Measurements from ENCODE around the gene NIPA2. TPM values are rescaled to one million over a fixed set of nuclear protein-coding genes. Genes with fewer than 3 reads are reported as not detected.
"Not testable (repeated sequence)": the region's sequence is repeated elsewhere in the genome, so short reads cannot be mapped to it uniquely, and the experiment has no call there.

NIPA2 gene
- total RNA-seq (2014; rRNA removed; shearing (Covaris generic)): 99.7 and 120 TPM in 2 replicates

DNA sequence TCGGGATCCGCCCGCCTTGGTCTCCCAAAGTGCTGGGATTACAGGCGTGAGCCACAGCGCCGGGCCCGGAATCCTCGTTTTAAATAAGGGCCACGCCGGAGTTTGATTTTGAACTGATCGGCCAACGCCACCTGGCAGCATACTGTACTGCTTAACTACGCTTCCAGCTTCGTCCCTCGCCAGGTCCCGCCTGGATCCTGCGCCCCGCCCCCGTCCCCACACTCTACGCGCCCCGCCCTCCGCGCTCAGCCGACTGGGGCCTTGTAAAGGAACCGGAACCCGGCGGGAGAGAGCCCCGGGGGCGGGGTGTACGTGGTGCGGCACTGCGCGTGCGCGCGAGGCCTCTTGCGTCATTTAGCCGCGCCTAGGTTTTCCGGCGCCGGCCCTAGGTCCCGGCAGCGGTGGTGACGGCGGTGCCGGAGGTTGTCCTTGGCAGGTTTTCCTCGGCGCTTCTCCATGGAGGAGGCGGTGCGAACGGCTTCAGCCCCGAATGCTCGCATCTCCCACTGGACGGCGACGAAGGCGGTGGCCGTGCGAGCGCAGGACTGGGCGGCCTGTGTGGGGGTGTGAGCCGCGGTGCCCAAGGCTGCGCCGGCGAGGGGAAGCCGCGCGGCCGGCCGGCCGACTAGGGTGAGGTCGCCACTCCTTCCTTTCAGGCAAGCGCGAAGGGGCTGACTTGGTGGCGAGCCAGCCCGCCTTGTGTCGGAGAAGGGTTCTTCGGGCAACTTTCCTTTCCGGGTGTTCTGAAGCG, at the start of gene NIPA2:
Gene NIPA2, plus strand, starts transcription at position 375 of the 751 bp plus-strand sequence. CDS start 13,066 bp downstream, outside the sequence.
- peak; percentile 95 for DNase-seq (ENCODE audit: low read depth)

DNA sequence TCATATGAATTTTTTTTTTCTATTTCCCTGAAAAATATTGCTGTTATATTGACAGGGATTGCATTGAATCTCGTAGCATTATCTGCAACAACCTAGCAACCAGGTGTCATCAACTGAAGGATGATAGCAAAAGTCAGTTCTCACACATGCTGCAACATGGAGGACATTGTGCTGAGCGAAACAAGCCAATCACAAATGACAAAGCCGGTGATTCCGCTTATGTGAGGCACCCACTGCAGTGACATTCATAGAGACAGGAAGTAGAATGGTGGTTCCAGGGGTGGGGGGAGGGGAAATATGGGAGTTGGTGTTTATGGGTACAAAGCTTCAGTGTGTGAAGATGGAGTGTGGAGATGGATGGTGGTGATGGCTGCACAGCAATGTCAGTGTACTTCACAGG, 44.4 kb upstream of the NIPA2 start:
- DNase-seq (ENCODE audit: low read depth): no peak

GRCh38 chr15:22794621-22795167, 43.8 kb upstream of the NIPA2 start:
- no peak for DNase-seq (ENCODE audit: low read depth)

GRCh38 chr15:22795206-22796063, 43.0 kb upstream of the NIPA2 start:
- DNase-seq (ENCODE audit: low read depth): no peak

DNA sequence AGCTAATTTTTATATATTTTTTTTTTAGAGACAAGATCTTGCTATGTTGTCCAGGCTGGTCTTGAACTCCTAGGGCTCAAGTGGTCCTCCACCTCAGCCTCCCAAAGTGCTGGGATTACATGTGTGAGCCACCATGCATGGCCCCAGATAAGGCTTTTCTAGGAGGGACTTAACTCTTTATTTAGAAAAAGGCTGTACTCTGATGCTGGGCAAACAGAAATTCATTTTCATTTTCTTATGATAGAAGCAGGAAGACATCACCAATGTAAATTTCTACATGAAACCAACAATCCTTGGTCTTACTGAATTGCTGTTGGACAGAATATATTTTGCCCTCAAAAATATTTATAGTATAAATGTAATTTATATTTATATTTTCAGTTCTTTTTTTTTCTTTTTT, 42.4 kb upstream of the NIPA2 start:
- no peak for DNase-seq (ENCODE audit: low read depth)

- no peak for DNase-seq (ENCODE audit: low read depth)
Observed at GRCh38 chr15:22799902-22800301, 38.6 kb upstream of the NIPA2 start.

- DNase-seq (ENCODE audit: low read depth): not testable (repeated sequence)
Observed at GRCh38 chr15:22803006-22803405, 35.5 kb upstream of the NIPA2 start.

DNA sequence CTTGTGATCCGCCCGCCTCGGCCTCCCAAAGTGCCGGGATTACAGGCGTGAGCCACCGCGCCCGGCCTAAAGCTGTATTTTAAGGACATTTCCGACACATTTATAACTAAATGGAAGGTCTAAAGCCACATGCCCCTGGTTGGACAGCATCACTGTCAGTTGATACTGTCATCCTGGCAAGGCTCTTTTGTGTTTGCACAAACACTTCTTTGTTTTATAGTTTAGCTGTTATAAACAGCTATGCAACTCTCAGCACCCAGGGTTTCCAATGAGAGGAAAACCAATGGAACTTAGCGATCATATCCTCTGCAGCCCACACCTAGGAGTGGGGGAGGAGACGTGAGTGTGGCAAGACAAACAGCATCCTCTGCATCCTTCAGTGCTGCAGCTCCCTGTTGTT, 32.3 kb upstream of the NIPA2 start:
- no peak for DNase-seq (ENCODE audit: low read depth)

DNA sequence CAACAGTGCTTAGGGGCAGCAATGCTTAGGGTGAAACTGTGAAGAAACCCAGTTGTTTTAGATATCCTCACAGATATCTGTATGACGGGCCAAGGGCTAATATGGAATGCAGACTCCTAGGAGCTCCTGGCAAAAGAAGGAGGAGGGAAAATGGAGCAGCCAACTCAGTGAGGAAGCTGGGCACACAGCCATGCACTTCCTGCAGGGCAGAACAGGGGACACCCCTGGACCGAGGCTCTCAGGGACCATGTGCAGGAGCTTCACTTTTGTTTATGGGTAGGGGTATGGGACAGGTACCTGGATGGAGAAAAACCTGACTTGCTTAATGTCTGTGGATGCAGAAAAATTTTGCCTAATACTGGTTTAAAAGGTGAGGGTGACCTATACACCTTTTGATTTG, 31.8 kb upstream of the NIPA2 start:
- no peak for DNase-seq (ENCODE audit: low read depth)

DNA sequence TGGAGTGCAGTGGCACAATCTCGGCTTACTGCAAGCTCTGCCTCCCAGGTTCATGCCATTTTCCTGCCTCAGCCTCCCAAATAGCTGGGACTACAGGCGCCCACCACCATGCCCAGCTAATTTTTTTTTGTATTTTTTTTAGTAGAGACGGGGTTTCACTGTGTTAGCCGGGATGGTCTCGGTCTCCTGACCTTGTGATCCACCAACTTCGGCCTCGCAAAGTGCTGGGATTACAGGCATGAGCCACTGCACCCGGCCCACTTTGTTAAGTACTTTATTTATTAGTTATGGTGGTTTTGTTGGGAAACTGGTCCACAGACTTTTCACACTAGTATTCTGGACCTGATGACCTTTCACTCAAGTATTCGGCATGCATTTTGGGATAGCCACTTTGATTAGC, 30.6 kb upstream of the NIPA2 start:
- DNase-seq (ENCODE audit: low read depth): not testable (repeated sequence)

- no peak for DNase-seq (ENCODE audit: low read depth)
Observed at GRCh38 chr15:22808240-22808639, 30.2 kb upstream of the NIPA2 start.

DNA sequence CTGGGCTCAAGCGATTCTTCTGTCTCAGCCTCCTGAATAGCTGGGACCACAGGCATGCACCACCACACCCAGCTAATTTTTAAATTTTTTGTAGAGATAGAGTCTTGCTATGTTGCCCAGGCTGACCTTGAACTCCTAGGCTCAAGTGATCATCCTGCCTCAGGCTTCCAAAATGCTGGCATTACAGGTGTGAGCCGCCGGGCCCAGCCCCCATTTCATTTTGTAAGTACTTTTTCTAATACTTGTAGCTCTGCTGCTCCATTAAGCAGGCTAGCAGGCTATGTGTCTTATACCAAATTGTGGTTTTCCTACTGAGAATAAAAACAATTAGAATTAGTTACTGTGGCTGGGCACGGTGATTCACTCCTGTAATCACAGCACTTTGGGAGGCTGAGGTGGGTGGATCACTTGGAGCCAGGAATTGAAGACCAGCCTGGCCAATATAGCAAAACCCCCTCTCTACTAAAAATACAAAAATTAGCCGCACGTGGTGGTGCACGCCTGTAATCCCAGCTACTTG, 29.6 kb upstream of the NIPA2 start:
- DNase-seq (ENCODE audit: low read depth): peak; percentile 69

- no peak for DNase-seq (ENCODE audit: low read depth)
Observed at GRCh38 chr15:22810033-22810852, 28.2 kb upstream of the NIPA2 start.

DNA sequence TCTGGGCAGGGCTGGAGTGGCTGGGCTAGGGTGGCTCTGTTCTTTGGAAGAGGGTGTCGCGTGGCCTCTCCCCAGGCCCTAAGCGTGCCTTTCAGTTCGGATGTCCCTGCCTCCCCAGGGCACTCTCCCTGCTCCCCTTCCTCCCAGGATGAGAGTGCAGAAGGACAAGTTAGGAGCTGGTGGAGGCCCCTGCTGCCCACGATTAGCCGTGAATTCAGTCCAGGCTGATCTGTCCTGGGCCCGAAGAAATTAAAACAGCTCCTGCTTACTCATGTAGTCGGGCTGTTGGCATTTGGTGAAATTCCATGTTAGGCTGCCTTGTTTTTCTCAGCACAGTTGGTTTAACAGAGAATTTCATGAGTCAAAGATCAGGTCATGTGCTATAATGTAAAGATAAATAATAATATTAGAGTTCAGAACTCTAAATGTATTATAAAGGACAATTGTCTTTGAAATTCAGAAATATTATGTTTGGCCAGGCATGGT, 27.6 kb upstream of the NIPA2 start:
- no peak for DNase-seq (ENCODE audit: low read depth)

- peak; percentile 45 for DNase-seq (ENCODE audit: low read depth)
Observed at GRCh38 chr15:22811640-22812039, 26.8 kb upstream of the NIPA2 start.

DNA sequence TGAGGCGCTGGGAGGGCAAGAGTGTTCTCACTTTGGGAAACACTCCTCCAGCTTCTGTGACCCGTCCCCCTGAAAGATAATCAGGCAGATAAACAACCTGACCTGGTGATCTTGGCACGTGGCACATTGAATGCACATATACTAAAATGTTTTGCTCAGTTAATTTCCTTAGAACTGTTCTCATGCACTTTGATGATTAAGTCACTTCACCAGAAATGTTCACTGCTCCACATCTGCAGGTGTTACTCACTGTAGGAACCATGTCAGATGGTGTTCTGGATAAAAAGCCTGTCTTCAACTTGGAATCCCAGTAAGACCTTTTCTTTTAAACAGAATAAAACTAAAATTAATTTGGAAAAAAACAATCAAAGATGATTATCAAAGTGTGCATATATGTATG, 24.6 kb upstream of the NIPA2 start:
- no peak for DNase-seq (ENCODE audit: low read depth)

- no peak for DNase-seq (ENCODE audit: low read depth)
Observed at GRCh38 chr15:22815766-22816165, 22.7 kb upstream of the NIPA2 start.

DNA sequence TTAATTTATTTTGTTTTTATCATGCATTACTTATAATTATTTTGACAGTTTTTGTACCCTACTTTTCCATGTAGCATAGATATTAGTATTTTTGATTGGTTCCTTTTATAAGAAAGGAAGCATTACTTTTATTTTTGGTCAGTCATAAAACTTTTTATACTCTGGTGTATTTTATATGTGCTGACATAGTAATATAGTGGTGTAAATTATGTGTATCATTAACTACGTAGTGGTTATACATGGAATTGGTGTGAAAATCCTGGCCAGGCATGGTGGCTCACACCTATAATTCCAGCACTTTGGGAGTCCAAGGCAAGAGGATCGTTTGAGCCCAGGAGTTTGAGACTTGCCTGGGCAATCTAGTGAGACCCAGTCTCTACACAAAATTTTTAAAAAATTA, 18.8 kb upstream of the NIPA2 start:
- DNase-seq (ENCODE audit: low read depth): no peak

DNA sequence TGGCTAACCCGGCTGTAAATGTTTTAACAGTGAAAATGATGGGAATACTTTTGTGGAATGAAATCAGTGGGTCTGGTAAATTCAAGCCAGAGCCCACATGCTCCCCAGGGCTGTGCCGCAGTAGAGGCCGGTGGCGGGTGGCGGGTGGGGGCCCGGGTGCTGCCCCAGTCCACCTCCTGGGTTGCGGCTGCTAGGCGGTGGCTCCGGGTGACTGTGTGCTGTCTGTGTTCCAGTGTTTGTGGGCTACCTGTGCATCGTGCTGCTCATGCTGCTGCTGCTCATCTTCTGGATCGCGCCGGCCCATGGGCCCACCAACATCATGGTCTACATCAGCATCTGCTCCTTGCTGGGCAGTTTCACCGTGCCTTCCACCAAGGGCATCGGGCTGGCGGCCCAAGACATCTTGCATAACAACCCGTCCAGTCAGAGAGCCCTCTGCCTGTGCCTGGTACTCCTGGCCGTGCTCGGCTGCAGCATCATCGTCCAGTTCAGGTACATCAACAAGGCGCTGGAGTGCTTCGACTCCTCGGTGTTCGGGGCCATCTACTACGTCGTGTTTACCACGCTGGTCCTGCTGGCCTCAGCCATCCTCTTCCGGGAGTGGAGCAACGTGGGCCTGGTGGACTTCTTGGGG, 14.9 kb upstream of the NIPA2 start:
- DNase-seq (ENCODE audit: low read depth): no peak

GRCh38 chr15:22827125-22827524, 11.3 kb upstream of the NIPA2 start:
- no peak for DNase-seq (ENCODE audit: low read depth)

DNA sequence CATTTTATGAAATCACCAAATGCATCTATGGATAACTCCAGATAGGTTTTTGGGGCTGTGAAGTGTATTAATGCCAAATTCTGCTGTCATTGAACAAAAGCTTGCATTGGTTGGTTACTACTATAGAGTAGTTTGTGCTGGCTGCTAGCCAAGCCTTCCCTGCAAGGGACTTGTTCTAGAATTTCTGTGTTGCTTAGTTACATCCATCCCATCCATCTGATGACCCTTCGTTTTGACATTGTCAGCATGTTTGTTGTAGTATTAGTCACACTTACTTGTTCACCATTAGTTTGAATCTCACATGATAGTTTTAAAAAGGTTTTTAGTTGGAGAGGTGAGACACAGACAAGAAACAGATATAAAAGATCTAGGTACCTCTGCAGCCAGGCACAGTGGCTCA, 7.0 kb upstream of the NIPA2 start:
- peak; percentile 45 for DNase-seq (ENCODE audit: low read depth)

All from M059J (cell line).